ENCODE data around the gene SRGAP2C. TPM values are rescaled to one million over a fixed set of nuclear protein-coding genes. Genes with fewer than 3 reads are reported as not detected.
"Not testable (repeated sequence)": the region's sequence is repeated elsewhere in the genome, so short reads cannot be mapped to it uniquely, and the experiment has no call there.

SRGAP2C gene
- total RNA-seq, 4 donors from 2014 or later, result 7.8 to 22.7 (median 11.6) TPM

DNA sequence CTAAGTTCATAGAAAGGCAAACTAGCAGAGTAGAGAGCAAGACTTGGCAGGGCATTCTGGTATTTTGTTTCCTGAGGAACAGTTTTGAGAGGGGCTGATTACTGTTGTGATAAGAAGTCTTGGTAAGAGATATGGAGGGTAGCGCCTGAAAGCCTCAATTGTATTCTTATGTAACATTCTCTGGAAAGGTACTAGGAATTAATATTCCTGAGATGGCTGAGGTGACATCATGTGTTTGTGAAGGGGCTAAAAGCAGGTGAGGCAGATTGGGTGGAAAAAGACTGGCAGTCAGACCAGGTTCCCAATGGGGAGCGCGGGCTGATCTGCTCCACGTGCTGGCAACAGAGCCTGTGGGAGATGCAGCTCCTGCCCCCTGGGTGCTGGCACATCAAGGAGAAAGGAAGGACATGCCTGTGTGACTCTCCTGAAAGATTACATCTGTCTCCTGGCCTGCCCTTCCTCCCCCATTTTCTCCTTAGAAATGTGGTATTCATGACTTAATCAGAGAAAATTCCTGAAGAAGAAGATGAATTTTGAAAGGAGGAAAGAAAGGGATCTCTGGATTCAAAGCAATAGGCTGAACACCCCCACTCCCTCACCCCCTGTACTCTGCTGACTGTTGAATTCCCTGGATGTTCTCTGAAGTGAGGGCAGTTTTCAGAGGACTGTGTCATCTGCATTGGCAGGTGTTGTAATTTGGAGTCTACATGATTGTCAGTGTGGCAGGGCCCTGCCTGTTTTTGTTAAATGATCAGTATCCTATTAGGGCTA is 94.2 kb downstream of the SRGAP2C start:
- intact Hi-C loops (cut with DNase I), result not testable (repeated sequence)
- 52 to 60% methylated on average over 3 to 4 of the region's 4 CpGs for WGBS, 2 donors

GRCh38 chr1:121279548-121279898 is 94.7 kb downstream of the SRGAP2C start:
- H3K4me3 ChIP-seq (replicated peaks in 1 of 3); H3K27me3 ChIP-seq; H3K27ac ChIP-seq; H3K9me3 ChIP-seq; H3K36me3 ChIP-seq; DNase-seq; intact Hi-C loops (cut with DNase I); H3K4me1 ChIP-seq: not testable (repeated sequence)
- WGBS, 2 donors, result 88 to 100% methylated on average over 1 to 2 of the region's 4 CpGs

More for the DNA sequence above, 94.2 kb downstream of the SRGAP2C start:
- H3K27me3 ChIP-seq; H3K9me3 ChIP-seq; H3K36me3 ChIP-seq; H3K4me1 ChIP-seq; H3K27ac ChIP-seq; H3K4me3 ChIP-seq (replicated peaks in 1 of 3): not testable (repeated sequence)
- peak in 1 of 2 donors; percentile 4 for DNase-seq

GRCh38 chr1:121280699-121281317 is 96.0 kb downstream of the SRGAP2C start:
- H3K27ac ChIP-seq; DNase-seq; H3K4me3 ChIP-seq (replicated peaks in 1 of 3); H3K4me1 ChIP-seq; H3K27me3 ChIP-seq; H3K9me3 ChIP-seq; H3K36me3 ChIP-seq; intact Hi-C loops (cut with DNase I): not testable (repeated sequence)
- 79 to 82% methylated on average over 2 of the region's 5 CpGs for WGBS, 2 donors

DNA sequence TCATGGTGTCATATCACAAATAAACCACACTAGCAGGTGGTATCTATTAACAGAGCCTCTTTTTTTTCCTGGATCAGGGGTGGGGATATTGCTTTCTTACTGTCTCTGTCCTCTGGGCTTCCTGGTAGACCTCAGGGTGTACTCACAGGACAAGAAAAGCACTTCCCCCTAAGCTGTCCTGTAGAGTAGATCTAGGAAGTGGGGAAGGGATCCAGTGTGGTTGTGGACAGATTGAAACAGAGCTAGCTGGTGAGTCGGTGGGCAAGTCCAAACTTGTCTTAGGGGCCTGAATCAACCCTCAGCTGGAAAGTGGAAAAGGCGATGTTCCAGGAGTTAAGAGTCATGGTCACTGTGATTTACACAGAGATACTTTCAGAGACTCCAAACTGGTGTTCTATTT is 96.7 kb downstream of the SRGAP2C start:
- DNase-seq; intact Hi-C loops (cut with DNase I); H3K27ac ChIP-seq; H3K36me3 ChIP-seq; H3K27me3 ChIP-seq; H3K4me1 ChIP-seq; H3K9me3 ChIP-seq; H3K4me3 ChIP-seq (replicated peaks in 1 of 3): not testable (repeated sequence)
- no CpG with 5 or more reads among the region's 2 CpGs for WGBS, 2 donors

DNA sequence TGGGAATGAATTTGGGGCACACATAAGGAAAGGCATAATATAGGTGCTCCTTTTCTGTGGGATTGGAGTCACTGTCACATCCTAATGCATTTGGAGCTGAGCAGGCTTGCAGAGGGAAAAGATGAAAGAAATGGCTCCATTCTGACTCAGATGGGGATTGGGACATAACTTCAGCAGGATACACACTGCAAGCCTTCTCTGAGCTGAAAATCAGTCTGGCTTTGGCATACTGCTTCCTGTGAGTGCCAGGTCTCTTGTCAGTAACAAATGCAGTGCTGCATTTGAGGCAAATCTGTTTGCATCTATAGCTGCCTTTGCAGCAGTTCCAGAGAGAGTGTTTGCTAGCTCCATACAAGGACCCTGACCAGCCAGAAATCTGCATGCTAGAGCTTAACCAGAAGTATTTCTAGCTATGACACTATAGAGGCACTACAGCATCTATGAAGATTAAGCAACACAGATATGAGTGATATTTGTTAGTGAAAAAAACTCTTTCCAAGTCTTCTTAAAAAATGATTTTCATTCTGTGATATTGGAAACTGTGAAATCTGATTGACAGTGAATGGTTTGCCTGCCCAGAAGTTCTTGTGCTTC is 98.9 kb downstream of the SRGAP2C start:
- H3K27me3 ChIP-seq; H3K4me3 ChIP-seq (replicated peaks in 1 of 3); H3K9me3 ChIP-seq; DNase-seq; H3K36me3 ChIP-seq; H3K4me1 ChIP-seq; H3K27ac ChIP-seq; intact Hi-C loops (cut with DNase I): not testable (repeated sequence)

GRCh38 chr1:121292590-121292989 is 107.8 kb downstream of the SRGAP2C start:
- H3K27ac ChIP-seq; H3K4me1 ChIP-seq; H3K36me3 ChIP-seq; H3K4me3 ChIP-seq (replicated peaks in 1 of 3); H3K9me3 ChIP-seq; H3K27me3 ChIP-seq; intact Hi-C loops (cut with DNase I); DNase-seq: not testable (repeated sequence)
- WGBS, 2 donors, result 75 to 77% methylated on average over 1 to 2 of the region's 2 CpGs

DNA sequence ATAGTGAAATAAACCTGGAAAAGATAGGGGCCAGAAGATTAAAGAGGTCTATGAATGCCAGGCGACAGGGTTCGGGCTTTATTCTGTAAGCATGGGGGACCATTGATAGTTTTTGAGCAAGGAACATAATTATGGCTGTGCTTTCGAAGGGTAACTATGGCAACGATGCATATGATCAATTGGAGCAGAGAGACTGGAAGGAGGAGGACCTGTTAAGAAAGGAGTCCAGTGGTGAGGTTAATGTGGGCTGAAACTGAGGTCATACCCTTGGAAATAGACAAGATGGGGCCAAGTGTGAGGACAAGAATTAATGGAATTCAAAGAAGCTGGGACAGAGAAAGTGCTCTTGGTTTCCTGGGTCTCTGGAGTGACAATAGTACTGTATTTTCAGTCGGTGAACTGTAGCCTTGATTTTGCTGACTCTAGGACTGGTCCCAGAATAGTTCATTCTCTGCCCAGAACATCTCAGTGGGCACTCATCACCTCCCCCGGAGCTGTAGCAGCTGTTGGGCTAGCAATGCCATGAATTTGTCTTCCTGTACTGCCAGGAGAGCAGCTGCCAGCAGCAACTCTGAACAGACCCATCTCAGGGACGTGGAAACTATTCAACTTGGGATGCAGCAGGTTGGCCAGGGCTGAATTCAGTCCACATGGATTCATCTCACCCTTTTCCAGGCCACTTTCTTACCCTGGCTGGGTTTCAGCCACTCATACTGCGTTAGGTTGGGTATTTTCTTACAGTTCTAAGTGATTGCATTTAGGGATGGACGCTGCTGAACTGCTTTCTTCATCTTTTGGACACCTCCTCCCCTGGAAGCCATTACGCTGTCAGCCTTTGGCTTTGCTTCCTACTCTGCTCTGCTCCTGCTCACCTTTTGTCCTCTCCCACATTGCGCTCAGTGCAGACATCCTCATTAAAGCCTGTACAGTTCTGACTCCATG is 108.8 kb downstream of the SRGAP2C start:
- H3K27ac ChIP-seq; H3K4me3 ChIP-seq (replicated peaks in 1 of 3); H3K36me3 ChIP-seq; H3K9me3 ChIP-seq; H3K4me1 ChIP-seq; H3K27me3 ChIP-seq; DNase-seq; intact Hi-C loops (cut with DNase I): not testable (repeated sequence)
- 50 to 51% methylated on average over 2 to 3 of the region's 11 CpGs for WGBS, 2 donors

- H3K27ac ChIP-seq; H3K9me3 ChIP-seq; H3K36me3 ChIP-seq; H3K4me3 ChIP-seq (replicated peaks in 1 of 3); H3K4me1 ChIP-seq; intact Hi-C loops (cut with DNase I); H3K27me3 ChIP-seq; DNase-seq: not testable (repeated sequence)
- WGBS, 2 donors, result 100% methylated on average over 1 of the region's 2 CpGs
Measured at GRCh38 chr1:121294205-121294570, 109.4 kb downstream of the SRGAP2C start.

DNA sequence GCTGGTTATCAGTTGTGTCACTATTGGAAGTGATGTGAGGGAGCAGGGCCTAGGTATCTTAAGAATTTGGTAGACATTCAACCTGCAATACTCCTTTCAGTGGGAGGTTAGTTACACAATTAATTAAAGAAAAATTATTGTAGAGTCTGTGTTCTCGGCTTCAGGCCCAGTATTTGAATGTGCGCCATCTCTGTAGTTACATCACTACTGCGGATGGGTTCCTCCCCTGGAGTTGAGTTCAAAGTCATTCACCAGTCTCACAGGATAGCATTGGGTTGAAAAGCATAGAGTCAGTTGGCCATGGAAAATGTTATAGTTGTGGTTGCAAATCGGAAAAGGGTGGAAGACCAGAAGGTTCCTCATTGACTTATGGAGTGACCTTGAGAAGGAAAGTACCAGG is 111.8 kb downstream of the SRGAP2C start:
- DNase-seq; H3K9me3 ChIP-seq; intact Hi-C loops (cut with DNase I); H3K36me3 ChIP-seq; H3K4me3 ChIP-seq (replicated peaks in 1 of 3); H3K4me1 ChIP-seq; H3K27ac ChIP-seq; H3K27me3 ChIP-seq: not testable (repeated sequence)
- no CpG with 5 or more reads among the region's 4 CpGs for WGBS, 2 donors

DNA sequence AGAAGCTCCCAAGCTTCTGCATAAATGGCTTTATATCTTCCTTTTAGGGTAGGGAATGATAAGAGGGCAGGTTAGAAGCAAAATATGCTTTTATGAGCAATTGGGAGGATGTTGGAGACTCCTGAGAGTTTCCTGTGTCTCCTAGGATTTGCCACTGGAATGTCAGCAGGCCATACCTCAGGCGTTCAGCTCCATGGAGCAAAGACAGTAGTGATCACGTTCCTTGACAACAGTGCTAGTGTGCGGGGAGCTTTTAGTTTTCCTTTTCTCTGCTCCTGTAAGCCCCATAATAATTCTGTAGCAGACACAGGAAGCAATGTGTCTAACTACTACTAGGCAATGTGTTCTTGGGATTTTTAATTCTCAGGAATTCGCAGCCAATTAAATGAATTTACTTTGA is 113.8 kb downstream of the SRGAP2C start:
- H3K27ac ChIP-seq; H3K27me3 ChIP-seq; DNase-seq; H3K4me1 ChIP-seq; H3K9me3 ChIP-seq; H3K36me3 ChIP-seq; intact Hi-C loops (cut with DNase I); H3K4me3 ChIP-seq (replicated peaks in 1 of 3): not testable (repeated sequence)
- WGBS, 2 donors, result no CpG with 5 or more reads among the region's 4 CpGs

- intact Hi-C loops (cut with DNase I); DNase-seq; H3K27ac ChIP-seq; H3K4me3 ChIP-seq (replicated peaks in 1 of 3); H3K4me1 ChIP-seq; H3K9me3 ChIP-seq; H3K27me3 ChIP-seq; H3K36me3 ChIP-seq: not testable (repeated sequence)
- WGBS, 2 donors, result 32 to 40% methylated on average over 3 of the region's 6 CpGs
Measured at GRCh38 chr1:121299514-121300149, 114.9 kb downstream of the SRGAP2C start.

DNA sequence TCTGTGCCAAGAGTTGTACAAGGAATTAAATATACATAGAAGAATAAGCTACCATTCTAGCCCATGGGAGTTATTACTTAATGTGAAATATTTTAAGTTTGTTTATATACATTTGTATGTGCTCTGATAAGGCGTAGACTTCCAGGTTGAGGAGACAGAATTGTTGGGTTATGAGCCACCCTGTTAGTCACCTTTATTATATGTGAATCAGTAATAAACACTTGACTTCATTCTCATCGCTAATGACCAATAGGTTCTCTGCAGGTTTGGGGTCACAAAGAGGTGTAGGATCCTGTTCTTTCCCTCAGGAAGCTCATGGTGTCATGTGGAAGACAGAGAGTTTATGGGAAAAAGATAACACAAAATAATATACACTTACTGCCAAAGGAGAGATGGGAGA is 117.1 kb downstream of the SRGAP2C start:
- DNase-seq; H3K27me3 ChIP-seq; H3K9me3 ChIP-seq; H3K27ac ChIP-seq; H3K4me1 ChIP-seq; H3K36me3 ChIP-seq; H3K4me3 ChIP-seq (replicated peaks in 1 of 3); intact Hi-C loops (cut with DNase I): not testable (repeated sequence)
- 80 to 100% methylated on average over 1 of the region's 2 CpGs for WGBS, 2 donors
